GM19023 (cell line): ENCODE results near the gene RFX8.

Experiments used
- ATAC-seq: cut with Tn5 transposase; IDR thresholded peaks from one replicate; pipeline ENCODE4 v1.9.1; 2021; ENCODE audit warnings: mild to moderate bottlenecking, moderate library complexity; ENCODE audit not compliant: unreplicated experiment

Gene RFX8

GRCh38 chr2:101415220-101415619 lies 59.7 kb downstream of the RFX8 start:
- ATAC-seq, result no peak

DNA sequence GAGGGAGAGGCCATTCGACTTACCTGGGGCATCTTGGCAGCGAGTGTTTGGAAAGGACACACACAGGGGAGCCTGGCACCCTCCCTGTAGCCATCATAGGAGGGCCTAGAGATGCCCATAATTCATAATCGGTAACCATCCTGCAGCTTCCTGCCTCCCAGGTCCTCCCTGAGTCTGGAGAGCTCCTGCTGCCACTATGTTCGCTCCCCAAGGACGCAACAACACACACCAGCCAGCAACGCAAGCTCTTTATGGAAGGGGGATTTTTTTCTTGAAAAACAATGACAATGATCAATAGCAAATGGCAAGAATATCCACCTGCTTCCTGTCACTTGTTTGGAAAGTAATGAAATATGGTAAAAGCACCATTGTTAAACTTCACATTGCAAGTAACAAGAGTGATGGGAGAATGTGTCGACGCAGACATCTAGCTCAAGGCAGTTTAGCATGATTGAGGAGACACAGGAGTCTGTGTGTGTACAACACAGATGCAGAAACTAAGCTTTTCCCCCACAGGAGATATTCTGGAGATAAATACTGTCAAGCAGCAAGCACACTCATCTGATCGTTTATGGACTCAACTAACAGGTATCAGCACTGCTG lies 62.7 kb downstream of the RFX8 start:
- ATAC-seq, result no peak

DNA sequence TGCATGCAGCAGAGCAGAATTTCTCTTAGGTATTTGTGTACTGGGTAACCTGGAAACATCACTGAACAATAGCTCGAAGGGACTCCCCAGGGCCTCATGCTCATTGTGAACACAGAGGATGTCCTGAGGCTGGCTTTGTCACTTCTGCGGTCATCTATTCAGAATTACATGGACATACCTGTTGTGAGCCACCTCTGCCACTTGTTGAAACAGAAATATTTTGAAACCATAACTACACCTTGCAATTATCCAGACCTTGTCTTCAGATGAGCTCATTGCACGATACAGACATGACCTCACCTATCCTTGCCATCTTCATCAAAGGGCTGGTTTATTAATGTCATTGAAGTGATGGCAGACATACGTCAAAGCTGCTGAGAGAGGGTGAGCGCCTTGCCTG lies 64.2 kb downstream of the RFX8 start:
- no peak for ATAC-seq

GRCh38 chr2:101410114-101410513 lies 64.8 kb downstream of the RFX8 start:
- ATAC-seq, result no peak

DNA sequence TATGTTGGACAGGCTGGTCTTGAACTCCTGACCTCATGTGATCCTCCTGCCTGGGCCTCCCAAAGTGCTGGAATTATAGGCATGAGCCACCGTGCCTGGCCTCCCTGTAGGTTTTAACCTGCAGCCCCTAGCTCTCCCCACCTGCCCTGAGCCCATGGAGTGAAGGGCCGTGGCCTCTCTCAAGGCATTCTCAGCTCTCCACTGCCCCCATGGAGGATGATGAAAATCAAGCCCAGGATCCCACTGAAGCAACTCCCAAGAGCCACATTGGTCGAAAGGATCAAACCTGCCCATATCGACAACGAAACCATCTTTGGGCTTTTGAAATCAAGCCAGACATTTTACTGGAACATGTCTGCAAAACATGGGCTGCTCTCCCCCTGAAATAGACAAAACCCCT lies 65.2 kb downstream of the RFX8 start:
- no peak for ATAC-seq

DNA sequence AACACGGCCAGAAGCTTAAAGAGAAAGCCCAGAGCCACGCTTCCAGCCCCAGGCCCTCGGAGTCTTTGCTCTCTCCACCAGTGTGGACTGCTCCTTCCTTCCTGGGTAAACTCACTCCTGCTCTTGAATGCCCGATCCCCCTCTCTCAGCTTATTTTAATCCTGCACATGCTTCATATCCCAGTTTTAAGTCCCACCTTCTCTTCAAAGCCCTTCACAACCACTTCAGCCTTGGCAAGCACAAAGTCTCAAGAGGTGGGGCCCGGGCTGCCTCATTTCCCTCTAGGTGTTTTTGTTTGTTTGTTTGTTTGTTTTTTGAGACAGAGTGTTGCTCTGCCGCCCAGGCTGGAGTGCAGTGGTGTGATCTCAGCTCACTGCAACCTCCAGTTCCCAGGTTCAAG lies 66.0 kb downstream of the RFX8 start:
- no peak for ATAC-seq

GRCh38 chr2:101405351-101405899 lies 69.5 kb downstream of the RFX8 start:
- ATAC-seq, result no peak

DNA sequence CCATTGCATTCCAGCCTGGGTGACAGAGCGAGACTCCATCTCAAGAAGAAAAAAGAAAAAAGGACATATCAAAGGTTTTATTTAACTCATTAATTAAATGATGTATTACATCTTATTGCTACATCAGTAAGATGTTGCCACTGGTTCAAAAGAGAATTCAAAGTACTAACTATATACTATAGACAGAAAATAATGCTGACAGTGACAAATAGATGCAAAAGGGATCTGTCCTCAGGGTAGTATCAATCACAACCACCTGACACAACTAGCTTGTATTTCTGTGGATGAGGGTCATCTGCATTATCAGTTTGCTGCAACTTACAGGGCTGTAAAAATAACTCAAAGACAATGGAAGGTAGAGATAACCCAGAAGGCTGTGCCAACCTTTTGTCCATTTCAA lies 71.2 kb downstream of the RFX8 start:
- no peak for ATAC-seq

- ATAC-seq, result no peak
Measured at GRCh38 chr2:101402630-101403029, 72.3 kb downstream of the RFX8 start.

DNA sequence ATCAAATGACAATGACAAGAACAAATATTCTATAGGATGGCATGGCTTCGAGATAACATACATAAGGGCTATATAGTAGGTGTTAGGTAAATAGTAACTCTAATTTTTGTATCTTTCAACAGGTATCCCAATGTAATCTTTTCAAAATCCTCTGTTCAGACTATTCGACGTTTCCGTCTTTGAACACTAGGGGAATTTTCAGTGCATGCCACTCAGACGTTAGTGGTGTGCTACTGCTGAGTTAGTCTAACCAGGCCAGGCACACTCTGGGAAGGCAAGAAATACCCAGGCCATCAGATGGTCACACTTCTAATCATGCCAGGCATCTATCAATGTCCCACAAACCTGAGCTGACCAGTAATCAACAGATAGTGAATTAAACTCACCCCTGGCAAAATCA lies 73.0 kb downstream of the RFX8 start:
- ATAC-seq, result no peak

- no peak for ATAC-seq
Measured at GRCh38 chr2:101401326-101401665, 73.6 kb downstream of the RFX8 start.

GRCh38 chr2:101400506-101401325 lies 74.2 kb downstream of the RFX8 start:
- no peak for ATAC-seq

- no peak for ATAC-seq
Measured at GRCh38 chr2:101400048-101400447, 74.9 kb downstream of the RFX8 start.

- no peak for ATAC-seq
Measured at GRCh38 chr2:101399021-101399799, 75.7 kb downstream of the RFX8 start.

DNA sequence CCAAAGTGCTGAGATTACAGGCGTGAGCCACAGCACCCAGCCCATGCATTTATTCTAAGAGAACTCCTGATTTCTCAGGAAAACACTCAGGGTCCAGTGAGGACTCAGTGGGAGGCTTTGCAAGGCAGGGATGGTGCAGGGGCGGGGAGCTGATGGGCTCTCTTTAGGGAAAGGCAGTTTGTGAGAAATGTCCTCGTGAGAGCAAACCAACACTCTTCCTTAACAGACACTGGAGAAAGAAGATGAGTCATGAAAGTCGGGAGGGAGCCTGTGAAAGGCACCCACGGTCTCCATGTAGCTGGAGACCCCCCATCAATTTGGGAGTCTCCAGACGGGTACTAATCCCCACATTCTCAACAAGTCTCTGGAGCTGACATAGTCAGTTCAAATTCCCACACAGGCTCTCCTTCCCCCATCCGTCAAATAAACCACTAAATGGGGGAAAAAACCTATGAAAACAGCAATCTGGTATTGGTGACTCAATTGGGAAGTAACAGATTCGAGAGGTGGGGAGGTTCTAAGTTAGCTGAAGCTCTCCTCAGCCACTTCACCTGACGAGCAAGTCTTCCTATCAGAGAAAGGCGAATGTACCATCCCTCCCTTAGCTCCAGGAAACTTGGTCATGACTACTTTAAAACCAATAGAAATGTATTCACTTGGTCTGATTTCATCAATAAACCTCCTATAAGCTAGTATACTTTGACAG lies 76.6 kb downstream of the RFX8 start:
- no peak for ATAC-seq

- no peak for ATAC-seq
Measured at GRCh38 chr2:101396316-101396717, 78.6 kb downstream of the RFX8 start.

GRCh38 chr2:101395545-101396315 lies 79.2 kb downstream of the RFX8 start:
- ATAC-seq, result no peak

DNA sequence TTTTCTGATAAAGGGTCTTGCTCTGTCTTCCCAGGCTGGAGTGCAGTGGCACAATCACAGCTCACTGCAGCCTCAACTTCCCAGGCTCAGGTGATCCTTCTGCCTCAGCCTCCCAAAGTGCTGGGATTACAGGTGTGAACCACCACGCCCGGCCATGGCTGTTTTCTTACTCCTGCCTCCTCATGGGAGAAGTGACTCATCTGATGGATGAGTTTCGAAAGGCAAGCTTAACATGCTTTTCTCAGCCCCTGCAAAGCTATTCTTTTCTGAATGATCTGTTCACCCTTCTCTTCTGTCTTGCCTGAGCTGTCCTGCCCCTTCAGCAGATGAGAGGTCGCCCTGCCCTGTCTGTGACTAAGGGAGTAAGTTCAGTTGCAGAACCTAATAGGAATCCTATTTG lies 86.7 kb downstream of the RFX8 start:
- ATAC-seq, result no peak

- ATAC-seq, result no peak
Measured at GRCh38 chr2:101387151-101387834, 87.6 kb downstream of the RFX8 start, which contains the start of gene CREG2. Gene CREG2 (minus strand): TSS chr2:101387503. CDS start chr2:101387457, 46 bp downstream.
